K562 (cell line): ENCODE data around the gene KLHL22. TPM values are rescaled to one million over a fixed set of nuclear protein-coding genes. Genes with fewer than 3 reads are reported as not detected.

ENCODE experiments used
- ARID1B ChIP-seq: fragments of 450-650 bp; IDR thresholded peaks from 2 replicates; pipeline ENCODE4 v1.6.1; 2016; ENCODE audit warnings: antibody characterized with exemption, mild to moderate bottlenecking, inconsistent platforms
- EGR1 ChIP-seq: fragments of 450-650 bp; conservative IDR thresholded peaks from 2 replicates; pipeline ENCODE4 v1.6.1; 2017; ENCODE audit warnings: mild to moderate bottlenecking
- ELK3 ChIP-seq: fragments of 450-650 bp; formaldehyde crosslinking; IDR thresholded peaks from 2 replicates; pipeline ENCODE4 v1.4.0; 2020; ENCODE audit warnings: mild to moderate bottlenecking
- HEY1 ChIP-seq: fragments of 250-450 bp; sonication (Bioruptor Pico); IDR thresholded peaks from 2 replicates; pipeline ENCODE4 v1.5.0; 2020; ENCODE audit warnings: mild to moderate bottlenecking, moderate library complexity, borderline replicate concordance
- JUND ChIP-seq, 2 experiments: IDR thresholded peaks; 2 replicates in 1 of 2; 3 replicates in 1 of 2; pipeline ENCODE4 v1.6.1; 2011; ENCODE audit warnings: borderline replicate concordance in 2 of 2, low read depth in 2 of 2, low read length in 2 of 2, improper control_type of control experiment in 1 of 2, missing biosample characterization in 1 of 2, missing genetic modification characterization in 1 of 2, missing genetic modification reagents in 1 of 2
- MTA3 ChIP-seq: fragments of 450-650 bp; formaldehyde crosslinking; IDR thresholded peaks from 2 replicates; pipeline ENCODE4 v1.6.1; 2017; ENCODE audit warnings: mild to moderate bottlenecking, borderline replicate concordance
- RBM17 ChIP-seq: fragments of 200-400 bp; formaldehyde crosslinking; IDR thresholded peaks from 2 replicates; pipeline ENCODE4 v1.6.1; 2017; ENCODE audit warnings: low read depth, mild to moderate bottlenecking, low read length, borderline replicate concordance
- SOX6 ChIP-seq: fragments of 450-650 bp; IDR thresholded peaks from 2 replicates; pipeline ENCODE4 v1.6.1; 2014; ENCODE audit warnings: mild to moderate bottlenecking
- TARDBP ChIP-seq: fragments of 450-650 bp; IDR thresholded peaks from 2 replicates; pipeline ENCODE4 v1.6.1; 2016
- WHSC1 ChIP-seq: IDR thresholded peaks from one replicate; pipeline ENCODE4 v1.6.1; 2012; ENCODE audit warnings: low read length, control low read depth, inconsistent platforms
- ZKSCAN1 ChIP-seq: fragments of 150-350 bp; IDR thresholded peaks from 2 replicates; pipeline ENCODE4 v1.6.1; 2016; ENCODE audit warnings: low read depth, low read length
- ZKSCAN3 ChIP-seq: fragments of 250-450 bp; sonication (Bioruptor Pico); IDR thresholded peaks from 2 replicates; pipeline ENCODE4 v1.4.0; 2020
- ZNF41 ChIP-seq: fragments of 250-450 bp; sonication (Bioruptor Pico); conservative IDR thresholded peaks from 2 replicates; pipeline ENCODE4 v1.4.0; 2020; ENCODE audit warnings: mild to moderate bottlenecking
- ZNF644 ChIP-seq: fragments of 200-800 bp; sonication (Bioruptor generic); IDR thresholded peaks from 2 replicates; pipeline ENCODE4 v1.6.1; 2016; ENCODE audit warnings: low read depth, missing genetic modification characterization, missing compliant biosample characterization
- polyA plus RNA-seq, 8 experiments: library from polyadenylated mRNA; depleted of rRNA in 4 of 8; stranded (reverse) in 5 of 8; unstranded in 3 of 8; fragments of >200 nt; fragmentation: Nextera tagmentation in 2 of 8; fragmentation: Illumina TruSeq in 1 of 8; extraction: Ambion mirVana in 2 of 8; extraction: Trizol in 1 of 8; gene quantifications; 2 replicates each; pipeline versions ENCODE4 v1.2.1 to v1.2.3, GENCODE V29; 2011 to 2014; ENCODE audit warnings: inconsistent platforms in 1 of 8, missing spikeins in 1 of 8
- total RNA-seq, 7 experiments: library from RNA; depleted of rRNA in 6 of 7; stranded (reverse); fragments of >200 nt in 6 of 7; fragmentation: Illumina TruSeq in 2 of 7; extraction: Trizol in 2 of 7; gene quantifications; 2 replicates each; pipeline versions ENCODE4 v1.2.1 to v1.2.3, GENCODE V29; 2011 to 2021; ENCODE audit warnings: low replicate concordance in 1 of 7
- TF ChIP-seq, protein P1 (sequence below): sonication (generic); formaldehyde crosslinking; IDR thresholded peaks from 2 replicates; pipeline ENCODE4 v1.8.0; 2023; ENCODE audit warnings: mild to moderate bottlenecking, missing genetic modification reagents
- TF ChIP-seq, protein P2 (sequence below): IDR thresholded peaks from 2 replicates; pipeline ENCODE4 v1.6.1; 2012; ENCODE audit warnings: low read depth, low read length, improper control_type of control experiment, borderline replicate concordance
- TF ChIP-seq, protein P3 (sequence below): fragments of 450-650 bp; IDR thresholded peaks from 2 replicates; pipeline ENCODE4 v1.7.1; 2018; ENCODE audit warnings: mild to moderate bottlenecking, low read depth; ENCODE audit not compliant: partially characterized antibody

KLHL22 gene
- total and polyA plus RNA-seq, 9 of the 15 experiments (the other 6 are each of a cell fraction or from before 2014, with no cell fraction given), result 1.3 to 25.6 (median 15.2) TPM

- TF ChIP-seq ZNF644 (tag) (no peak), EGR1 (peak; percentile 86), SOX6 (peak; percentile 75), ZKSCAN1 (peak; percentile 90), ARID1B (no peak), MTA3 (peak; percentile 69; the same call in 1 of the 2 replicates), TARDBP (peak; percentile 84; the same call in 1 of the 2 replicates), ZNF41 (CRISPR knock-in tag) (peak; percentile 76; the same call in 1 of the 2 replicates), RBM17 (no peak), JUND (IDR thresholded peaks at IDR 0.05; ENCODE audit: borderline replicate concordance, low read depth, low read length) (peak; percentile 85), JUND (tag; IDR thresholded peaks at IDR 0.05; ENCODE audit: borderline replicate concordance, low read depth, low read length) (peak; percentile 62; the same call in 1 of the 3 replicates), WHSC1 (no peak), ZKSCAN3 (CRISPR knock-in tag) (peak; percentile 46; the same call in 1 of the 2 replicates), ELK3 (CRISPR knock-in tag) (no peak; the same call in 1 of the 2 replicates), HEY1 (CRISPR knock-in tag) (no peak)
- TF ChIP-seq, protein P1, sequence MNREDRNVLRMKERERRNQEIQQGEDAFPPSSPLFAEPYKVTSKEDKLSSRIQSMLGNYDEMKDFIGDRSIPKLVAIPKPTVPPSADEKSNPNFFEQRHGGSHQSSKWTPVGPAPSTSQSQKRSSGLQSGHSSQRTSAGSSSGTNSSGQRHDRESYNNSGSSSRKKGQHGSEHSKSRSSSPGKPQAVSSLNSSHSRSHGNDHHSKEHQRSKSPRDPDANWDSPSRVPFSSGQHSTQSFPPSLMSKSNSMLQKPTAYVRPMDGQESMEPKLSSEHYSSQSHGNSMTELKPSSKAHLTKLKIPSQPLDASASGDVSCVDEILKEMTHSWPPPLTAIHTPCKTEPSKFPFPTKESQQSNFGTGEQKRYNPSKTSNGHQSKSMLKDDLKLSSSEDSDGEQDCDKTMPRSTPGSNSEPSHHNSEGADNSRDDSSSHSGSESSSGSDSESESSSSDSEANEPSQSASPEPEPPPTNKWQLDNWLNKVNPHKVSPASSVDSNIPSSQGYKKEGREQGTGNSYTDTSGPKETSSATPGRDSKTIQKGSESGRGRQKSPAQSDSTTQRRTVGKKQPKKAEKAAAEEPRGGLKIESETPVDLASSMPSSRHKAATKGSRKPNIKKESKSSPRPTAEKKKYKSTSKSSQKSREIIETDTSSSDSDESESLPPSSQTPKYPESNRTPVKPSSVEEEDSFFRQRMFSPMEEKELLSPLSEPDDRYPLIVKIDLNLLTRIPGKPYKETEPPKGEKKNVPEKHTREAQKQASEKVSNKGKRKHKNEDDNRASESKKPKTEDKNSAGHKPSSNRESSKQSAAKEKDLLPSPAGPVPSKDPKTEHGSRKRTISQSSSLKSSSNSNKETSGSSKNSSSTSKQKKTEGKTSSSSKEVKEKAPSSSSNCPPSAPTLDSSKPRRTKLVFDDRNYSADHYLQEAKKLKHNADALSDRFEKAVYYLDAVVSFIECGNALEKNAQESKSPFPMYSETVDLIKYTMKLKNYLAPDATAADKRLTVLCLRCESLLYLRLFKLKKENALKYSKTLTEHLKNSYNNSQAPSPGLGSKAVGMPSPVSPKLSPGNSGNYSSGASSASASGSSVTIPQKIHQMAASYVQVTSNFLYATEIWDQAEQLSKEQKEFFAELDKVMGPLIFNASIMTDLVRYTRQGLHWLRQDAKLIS (CRISPR knock-in tag), result 0 out of 2 replicates have a peak, but pooled peaks have one; percentile 30
- TF ChIP-seq, protein P2, sequence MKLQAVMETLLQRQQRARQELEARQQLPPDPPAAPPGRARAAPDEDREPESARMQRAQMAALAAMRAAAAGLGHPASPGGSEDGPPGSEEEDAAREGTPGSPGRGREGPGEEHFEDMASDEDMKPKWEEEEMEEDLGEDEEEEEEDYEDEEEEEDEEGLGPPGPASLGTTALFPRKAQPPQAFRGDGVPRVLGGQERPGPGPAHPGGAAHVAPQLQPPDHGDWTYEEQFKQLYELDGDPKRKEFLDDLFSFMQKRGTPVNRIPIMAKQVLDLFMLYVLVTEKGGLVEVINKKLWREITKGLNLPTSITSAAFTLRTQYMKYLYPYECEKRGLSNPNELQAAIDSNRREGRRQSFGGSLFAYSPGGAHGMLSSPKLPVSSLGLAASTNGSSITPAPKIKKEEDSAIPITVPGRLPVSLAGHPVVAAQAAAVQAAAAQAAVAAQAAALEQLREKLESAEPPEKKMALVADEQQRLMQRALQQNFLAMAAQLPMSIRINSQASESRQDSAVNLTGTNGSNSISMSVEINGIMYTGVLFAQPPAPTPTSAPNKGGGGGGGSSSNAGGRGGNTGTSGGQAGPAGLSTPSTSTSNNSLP, result no peak
- TF ChIP-seq, protein P3, sequence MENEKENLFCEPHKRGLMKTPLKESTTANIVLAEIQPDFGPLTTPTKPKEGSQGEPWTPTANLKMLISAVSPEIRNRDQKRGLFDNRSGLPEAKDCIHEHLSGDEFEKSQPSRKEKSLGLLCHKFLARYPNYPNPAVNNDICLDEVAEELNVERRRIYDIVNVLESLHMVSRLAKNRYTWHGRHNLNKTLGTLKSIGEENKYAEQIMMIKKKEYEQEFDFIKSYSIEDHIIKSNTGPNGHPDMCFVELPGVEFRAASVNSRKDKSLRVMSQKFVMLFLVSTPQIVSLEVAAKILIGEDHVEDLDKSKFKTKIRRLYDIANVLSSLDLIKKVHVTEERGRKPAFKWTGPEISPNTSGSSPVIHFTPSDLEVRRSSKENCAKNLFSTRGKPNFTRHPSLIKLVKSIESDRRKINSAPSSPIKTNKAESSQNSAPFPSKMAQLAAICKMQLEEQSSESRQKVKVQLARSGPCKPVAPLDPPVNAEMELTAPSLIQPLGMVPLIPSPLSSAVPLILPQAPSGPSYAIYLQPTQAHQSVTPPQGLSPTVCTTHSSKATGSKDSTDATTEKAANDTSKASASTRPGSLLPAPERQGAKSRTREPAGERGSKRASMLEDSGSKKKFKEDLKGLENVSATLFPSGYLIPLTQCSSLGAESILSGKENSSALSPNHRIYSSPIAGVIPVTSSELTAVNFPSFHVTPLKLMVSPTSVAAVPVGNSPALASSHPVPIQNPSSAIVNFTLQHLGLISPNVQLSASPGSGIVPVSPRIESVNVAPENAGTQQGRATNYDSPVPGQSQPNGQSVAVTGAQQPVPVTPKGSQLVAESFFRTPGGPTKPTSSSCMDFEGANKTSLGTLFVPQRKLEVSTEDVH, result peak; percentile 43
Measured at GRCh38 chr22:20456064-20456721, 39.4 kb downstream of the KLHL22 start (continued).
